ENCODE data around the gene KIF3C.
"Not testable (repeated sequence)": the region's sequence is repeated elsewhere in the genome, so short reads cannot be mapped to it uniquely, and the experiment has no call there.

Gene KIF3C

GRCh38 chr2:25958611-25959010, 23.7 kb downstream of the KIF3C start:
- not testable (repeated sequence) for DNase-seq

- DNase-seq = no peak
These were observed 24.6 kb downstream of the KIF3C start for GRCh38 chr2:25957743-25958142.

GRCh38 chr2:25955869-25956535, 26.3 kb downstream of the KIF3C start:
- no peak for DNase-seq

GRCh38 chr2:25955036-25955435, 27.3 kb downstream of the KIF3C start:
- DNase-seq = no peak

GRCh38 chr2:25954199-25954752, 28.0 kb downstream of the KIF3C start:
- no peak for DNase-seq

GRCh38 chr2:25951071-25951547, 31.2 kb downstream of the KIF3C start:
- peak; percentile 88 for DNase-seq

GRCh38 chr2:25948437-25948836, 33.9 kb downstream of the KIF3C start:
- DNase-seq = no peak

GRCh38 chr2:25941042-25941441, 41.3 kb downstream of the KIF3C start:
- DNase-seq = no peak

GRCh38 chr2:25939257-25939668, 43.0 kb downstream of the KIF3C start:
- no peak for DNase-seq

GRCh38 chr2:25938345-25938744, 44.0 kb downstream of the KIF3C start:
- no peak for DNase-seq

GRCh38 chr2:25936889-25937545, 45.3 kb downstream of the KIF3C start:
- DNase-seq = no peak

- DNase-seq = no peak
These were observed 48.7 kb downstream of the KIF3C start for GRCh38 chr2:25933622-25934021.

GRCh38 chr2:25929789-25930473, 52.4 kb downstream of the KIF3C start:
- DNase-seq = no peak

GRCh38 chr2:25928668-25929067, 53.6 kb downstream of the KIF3C start:
- DNase-seq = no peak

- DNase-seq = no peak
These were observed 55.1 kb downstream of the KIF3C start for GRCh38 chr2:25926984-25927756.

GRCh38 chr2:25922501-25922900, 59.8 kb downstream of the KIF3C start:
- no peak for DNase-seq

- DNase-seq = no peak
These were observed 61.4 kb downstream of the KIF3C start for GRCh38 chr2:25920786-25921415.

GRCh38 chr2:25920336-25920735, 62.0 kb downstream of the KIF3C start:
- no peak for DNase-seq

GRCh38 chr2:25917832-25918231, 64.5 kb downstream of the KIF3C start:
- no peak for DNase-seq

GRCh38 chr2:25917411-25917810, 64.9 kb downstream of the KIF3C start:
- DNase-seq = not testable (repeated sequence)

- DNase-seq = not testable (repeated sequence)
These were observed 66.1 kb downstream of the KIF3C start for GRCh38 chr2:25915944-25916772.
